Spleen (tissue), 11 donors: ENCODE measurements around the gene INVS. TPM values are rescaled to one million over a fixed set of nuclear protein-coding genes. Genes with fewer than 3 reads are reported as not detected.
A peak's percentile ranks its signal among the peaks of the same experiment; 100 is the strongest.
"Not testable (repeated sequence)": the region's sequence is repeated elsewhere in the genome, so short reads cannot be mapped to it uniquely, and the experiment has no call there.

Source experiments
- DNase-seq: peaks from one replicate; pipeline ENCODE4 v3.0.0-alpha.2; 2020
- H3K27ac ChIP-seq, 8 donors: fragments of 200-600 bp; sonication (generic) in 7 of 8; 1 replicate in 4 of 8; 2 replicates in 4 of 8; pipeline versions ENCODE4 v1.5.0 to v1.8.0; 2016 to 2021; ENCODE audit warnings: inconsistent platforms in 4 of 8, mild to moderate bottlenecking in 4 of 8, moderate library complexity in 1 of 8
- H3K27me3 ChIP-seq, 7 donors: fragments of 200-600 bp; sonication (generic) in 6 of 7; replicated peaks in 1 of 7; 1 replicate in 4 of 7; 2 replicates in 3 of 7; pipeline versions ENCODE4 v1.5.0 to v1.8.0; 2016 to 2021; ENCODE audit warnings: inconsistent platforms in 3 of 7, mild to moderate bottlenecking in 1 of 7
- H3K36me3 ChIP-seq, 6 donors: fragments of 200-600 bp; sonication (generic) in 5 of 6; 1 replicate in 4 of 6; 2 replicates in 2 of 6; pipeline versions ENCODE4 v1.5.0 to v1.8.0; 2016 to 2021; ENCODE audit warnings: inconsistent platforms in 2 of 6
- H3K4me1 ChIP-seq, 6 donors: fragments of 200-600 bp; sonication (generic) in 5 of 6; 1 replicate in 3 of 6; 2 replicates in 3 of 6; pipeline versions ENCODE4 v1.5.0 to v1.8.0; 2016 to 2021; ENCODE audit warnings: inconsistent platforms in 3 of 6
- H3K4me3 ChIP-seq, 8 donors: fragments of 200-600 bp; sonication (generic) in 7 of 8; 1 replicate in 4 of 8; 2 replicates in 4 of 8; pipeline versions ENCODE4 v1.5.0 to v1.8.0; 2016 to 2021; ENCODE audit warnings: inconsistent platforms in 4 of 8, mild to moderate bottlenecking in 4 of 8, moderate library complexity in 2 of 8
- H3K9me3 ChIP-seq, 8 donors: fragments of 200-600 bp; sonication (generic) in 7 of 8; 1 replicate in 4 of 8; 2 replicates in 4 of 8; pipeline versions ENCODE4 v1.5.0 to v1.8.0; 2016 to 2021; ENCODE audit warnings: inconsistent platforms in 4 of 8
- CTCF ChIP-seq, 11 experiments: fragments of 200-600 bp in 7 of 11; fragments of 450-650 bp in 4 of 11; sonication (generic) in 4 of 11; IDR thresholded peaks in 8 of 11; conservative IDR thresholded peaks in 3 of 11; 1 replicate in 7 of 11; 2 replicates in 4 of 11; pipeline versions ENCODE4 v1.4.0 to v1.8.0; 2016 to 2021; ENCODE audit warnings: antibody characterized with exemption in 11 of 11, inconsistent platforms in 4 of 11, mild to moderate bottlenecking in 1 of 11
- POLR2A ChIP-seq, 3 donors: fragments of 450-650 bp; IDR thresholded peaks; one replicate each; pipeline ENCODE4 v1.5.1; 2017; ENCODE audit warnings: antibody characterized with exemption in 3 of 3, mild to moderate bottlenecking in 1 of 3
- POLR2AphosphoS5 ChIP-seq, 3 donors: sonication (generic); formaldehyde crosslinking; IDR thresholded peaks; one replicate each; pipeline ENCODE4 v1.5.1; 2017; ENCODE audit warnings: antibody characterized with exemption in 3 of 3
- WGBS, 5 donors: extraction: QIAGEN DNeasy Blood & Tissue Kit in 3 of 5; methylation state at CpG; one replicate each; pipeline versions ENCODE4 v1.1.5 to v1.1.7; 2013 to 2018; 5-methylcytosine and 5-hydroxymethylcytosine counted together
- intact Hi-C: fragments of 100-400 bp; cut with DNase I; formaldehyde crosslinking; loops from one replicate; pipeline ENCODE4 v1.15.0; 2023; ENCODE audit warnings: low total_unique reads
- polyA plus RNA-seq, 3 donors: library from polyadenylated mRNA; stranded (reverse); fragments of 200-250 nt; gene quantifications; one replicate each; pipeline ENCODE4 v1.2.1, GENCODE V29; 2013
- total RNA-seq, 7 donors: library from RNA; depleted of rRNA in 3 of 7; stranded (reverse); fragments of >200 nt in 3 of 7; fragmentation: NEBNext Ultra II Directional in 4 of 7; extraction: Animal tissue kit (Norgen Biotek cat#: 25700) in 4 of 7; gene quantifications; one replicate each; pipeline versions ENCODE4 v1.1.0 to v1.2.1, GENCODE V29; 2016 to 2021
- donor health status: healthy with polysubstance abuse.
- donor health status: DM: no; HTN: no; CAD: no; lungs with moderate emphysema.
- donor health status: DM: no; HTN: no; CAD: no.
- donor health status: Bipolar disorder and iron deficiency.
- donor health status: healthy.
- donor health status: DM: no; HTN: no; CAD: no.
- donor health status: DM: yes; HTN: yes; CAD: no.

The INVS gene
- total and polyA plus RNA-seq, 10 donors: 3.0 to 49.5 (median 25.9) TPM

GRCh38 chr9:100057624-100058023, 41.4 kb upstream of the INVS start:
- Histone ChIP-seq H3K4me1 (peaks cover 0 to 73% (median 17%) of the 10 kb centered on the region in 6 donors), H3K27me3 (no peaks in the 10 kb centered on the region), H3K9me3 (no peaks in the 10 kb centered on the region), H3K27ac (no peak overlapping the region), H3K4me3 (no peak overlapping the region), H3K36me3 (peaks cover 0 to 54% (median 3%) of the 10 kb centered on the region in 6 donors)
- DNase-seq: no peak
- no peak for TF ChIP-seq POLR2AphosphoS5 (IDR thresholded peaks at IDR 0.05)
- no peak for TF ChIP-seq POLR2A (IDR thresholded peaks at IDR 0.05)
- intact Hi-C loops: no loop called here

GRCh38 chr9:100058699-100059579, 40.1 kb upstream of the INVS start:
- peaks cover 0 to 53% (median 3%) of the 10 kb centered on the region in 6 donors for H3K36me3 ChIP-seq
- no peak overlapping the region for H3K4me3 ChIP-seq
- TF ChIP-seq CTCF (IDR thresholded peaks at IDR 0.05 in 8 of 11, conservative IDR thresholded peaks at IDR 0.05 in 3 of 11) (no peak), POLR2AphosphoS5 (IDR thresholded peaks at IDR 0.05) (no peak), POLR2A (IDR thresholded peaks at IDR 0.05) (no peak)
- H3K27ac ChIP-seq: peak overlapping the region in 3 of 8 donors; percentile 41 to 45 (median 43)
- H3K9me3 ChIP-seq: no peaks in the 10 kb centered on the region
- intact Hi-C loops: no loop called here
- WGBS, 5 donors: 64 to 84% (median 71%) methylated on average over 4 of the region's 4 CpGs
- DNase-seq: no peak
- H3K27me3 ChIP-seq: no peaks in the 10 kb centered on the region
- H3K4me1 ChIP-seq: peaks cover 3 to 73% (median 27%) of the 10 kb centered on the region in 6 donors

- 63 to 94% (median 88%) methylated on average over 1 of the region's 1 CpG for WGBS, 5 donors
- H3K4me3 ChIP-seq, H3K9me3 ChIP-seq, intact Hi-C loops, DNase-seq, H3K27me3 ChIP-seq: not testable (repeated sequence)
- peak overlapping the region in 3 of 8 donors; percentile 18 to 37 (median 30) for H3K27ac ChIP-seq
- peaks cover 0 to 23% (median 0%) of the 10 kb centered on the region in 6 donors for H3K36me3 ChIP-seq
- peaks cover 13 to 91% (median 30%) of the 10 kb centered on the region in 6 donors for H3K4me1 ChIP-seq
Observed at GRCh38 chr9:100062683-100063082, 36.4 kb upstream of the INVS start.

GRCh38 chr9:100063185-100063584, 35.9 kb upstream of the INVS start:
- no peak overlapping the region for H3K4me3 ChIP-seq
- intact Hi-C loops: no loop called here
- peaks cover 0 to 18% (median 0%) of the 10 kb centered on the region in 6 donors for H3K36me3 ChIP-seq
- DNase-seq: no peak
- TF ChIP-seq POLR2A (IDR thresholded peaks at IDR 0.05): no peak
- peaks cover 13 to 86% (median 25%) of the 10 kb centered on the region in 6 donors for H3K4me1 ChIP-seq
- peak overlapping the region in 4 of 8 donors; percentile 18 to 37 (median 27) for H3K27ac ChIP-seq
- no peaks in the 10 kb centered on the region for H3K9me3 ChIP-seq
- H3K27me3 ChIP-seq: no peaks in the 10 kb centered on the region
- whole genome bisulfite sequencing, 5 donors: 50 to 71% (median 68%) methylated on average over 3 of the region's 3 CpGs

- H3K9me3 ChIP-seq: no peaks in the 10 kb centered on the region
- WGBS, 5 donors: 76 to 93% (median 84%) methylated on average over 8 of the region's 8 CpGs
- intact Hi-C loops: no loop called here
- no peak for DNase-seq
- peaks cover 11 to 69% (median 20%) of the 10 kb centered on the region in 6 donors for H3K4me1 ChIP-seq
- no peaks in the 10 kb centered on the region for H3K36me3 ChIP-seq
- H3K4me3 ChIP-seq: no peak overlapping the region
- no peak overlapping the region for H3K27ac ChIP-seq
- no peaks in the 10 kb centered on the region for H3K27me3 ChIP-seq
- TF ChIP-seq POLR2AphosphoS5 (IDR thresholded peaks at IDR 0.05) (no peak), POLR2A (IDR thresholded peaks at IDR 0.05) (no peak), CTCF (IDR thresholded peaks at IDR 0.05 in 8 of 11, conservative IDR thresholded peaks at IDR 0.05 in 3 of 11) (no peak)
Observed at GRCh38 chr9:100064872-100065581, 34.0 kb upstream of the INVS start.
